Osteocyte (in vitro differentiated cells): Measurements from ENCODE around the gene ZBTB4. TPM values are rescaled to one million over a fixed set of nuclear protein-coding genes. Genes with fewer than 3 reads are reported as not detected.

ENCODE experiments used
- DNase-seq: peaks from one replicate; pipeline ENCODE4 v3.0.0; 2021; ENCODE audit warnings: mixed read lengths; ENCODE audit not compliant: unreplicated experiment; ENCODE audit errors: extremely low spot score
- H3K27ac Mint-ChIP-seq: one replicate; pipeline ENCODE4 v1.8.0; 2021; ENCODE audit warnings: mild to moderate bottlenecking, mixed read lengths; ENCODE audit not compliant: unreplicated experiment
- H3K27me3 Mint-ChIP-seq: one replicate; pipeline ENCODE4 v1.8.0; 2021; ENCODE audit warnings: mixed read lengths; ENCODE audit not compliant: unreplicated experiment
- H3K36me3 Mint-ChIP-seq: one replicate; pipeline ENCODE4 v1.8.0; 2021; ENCODE audit warnings: mixed read lengths; ENCODE audit not compliant: unreplicated experiment
- H3K4me1 Mint-ChIP-seq: one replicate; pipeline ENCODE4 v1.8.0; 2021; ENCODE audit warnings: mixed read lengths; ENCODE audit not compliant: unreplicated experiment
- H3K4me3 Mint-ChIP-seq: one replicate; pipeline ENCODE4 v1.8.0; 2021; ENCODE audit warnings: mild to moderate bottlenecking, moderate library complexity, mixed read lengths; ENCODE audit not compliant: unreplicated experiment
- H3K9me3 Mint-ChIP-seq: one replicate; pipeline ENCODE4 v1.8.0; 2021; ENCODE audit warnings: mixed read lengths; ENCODE audit not compliant: unreplicated experiment
- CTCF ChIP-seq: fragments of 200-600 bp; sonication (generic); IDR thresholded peaks from 2 replicates; pipeline ENCODE4 v1.5.0; 2021; ENCODE audit warnings: antibody characterized with exemption, mild to moderate bottlenecking, moderate library complexity
- total RNA-seq: library from RNA; stranded (reverse); gene quantifications from 2 replicates; pipeline ENCODE4 v1.2.1, GENCODE V29; 2021

Gene ZBTB4
- total RNA-seq, 1 donor from 2014 or later = 49.7 TPM

GRCh38 chr17:7499161-7499560 lies 19.7 kb upstream of the ZBTB4 start:
- Mint-ChIP-seq H3K4me1 (no peaks in the 10 kb centered on the region), H3K27me3 (no peaks in the 10 kb centered on the region), H3K36me3 (peaks cover 58% of the 10 kb centered on the region), H3K4me3 (no peak overlapping the region), H3K27ac (no peak overlapping the region), H3K9me3 (no peaks in the 10 kb centered on the region)
- DNase-seq = no peak
- TF ChIP-seq CTCF = no peak

- DNase-seq = no peak
- H3K36me3 Mint-ChIP-seq = peaks cover 54% of the 10 kb centered on the region
- no peak overlapping the region for H3K4me3 Mint-ChIP-seq
- no peaks in the 10 kb centered on the region for H3K9me3 Mint-ChIP-seq
- no peaks in the 10 kb centered on the region for H3K27me3 Mint-ChIP-seq
- no peak for TF ChIP-seq CTCF
- no peak overlapping the region for H3K27ac Mint-ChIP-seq
- no peaks in the 10 kb centered on the region for H3K4me1 Mint-ChIP-seq
Measured at GRCh38 chr17:7497636-7498035, 18.2 kb upstream of the ZBTB4 start.

GRCh38 chr17:7497228-7497627 lies 17.8 kb upstream of the ZBTB4 start:
- Mint-ChIP-seq H3K9me3 (no peaks in the 10 kb centered on the region), H3K27ac (no peak overlapping the region), H3K4me1 (no peaks in the 10 kb centered on the region), H3K27me3 (no peaks in the 10 kb centered on the region), H3K36me3 (peaks cover 52% of the 10 kb centered on the region), H3K4me3 (no peak overlapping the region)
- DNase-seq = no peak
- no peak for TF ChIP-seq CTCF

GRCh38 chr17:7496470-7497183 lies 17.2 kb upstream of the ZBTB4 start:
- Mint-ChIP-seq H3K27me3 (no peaks in the 10 kb centered on the region), H3K36me3 (peaks cover 52% of the 10 kb centered on the region), H3K4me1 (peaks cover 4% of the 10 kb centered on the region), H3K4me3 (no peak overlapping the region), H3K27ac (no peak overlapping the region), H3K9me3 (no peaks in the 10 kb centered on the region)
- TF ChIP-seq CTCF = no peak
- DNase-seq = no peak

GRCh38 chr17:7495906-7496434 lies 16.5 kb upstream of the ZBTB4 start:
- Mint-ChIP-seq H3K9me3 (no peaks in the 10 kb centered on the region), H3K4me3 (no peak overlapping the region), H3K4me1 (peaks cover 6% of the 10 kb centered on the region), H3K36me3 (peaks cover 48% of the 10 kb centered on the region), H3K27me3 (no peaks in the 10 kb centered on the region), H3K27ac (no peak overlapping the region)
- no peak for DNase-seq
- TF ChIP-seq CTCF = no peak
